Hypothalamus (tissue), 51 donors: ENCODE results near the gene TSC22D3.

ENCODE experiments used
- DNase-seq, 51 donors: peaks; one replicate each; lab custom pipeline; 2025; lab: John Stamatoyannopoulos, UW

TSC22D3 gene

GRCh38 chrX:107713543-107714205 is 61.9 kb downstream of the TSC22D3 start:
- DNase-seq = peak in 2 of 51 donors; percentile 1 to 10

- DNase-seq = peak in 1 of 51 donors; percentile 4
Observed at GRCh38 chrX:107713203-107713542, 62.4 kb downstream of the TSC22D3 start.

- peak in 1 of 51 donors; percentile 0 for DNase-seq
Observed at GRCh38 chrX:107712231-107713202, 63.1 kb downstream of the TSC22D3 start.

- DNase-seq = no peak
Observed at GRCh38 chrX:107711521-107712181, 63.9 kb downstream of the TSC22D3 start.

- DNase-seq = peak in 1 of 51 donors; percentile 1
Observed at GRCh38 chrX:107710617-107711391, 64.8 kb downstream of the TSC22D3 start.

GRCh38 chrX:107709266-107709806 is 66.3 kb downstream of the TSC22D3 start:
- DNase-seq = no peak

GRCh38 chrX:107708762-107709161 is 66.8 kb downstream of the TSC22D3 start:
- no peak for DNase-seq

- DNase-seq = no peak
Observed at GRCh38 chrX:107707866-107708265, 67.7 kb downstream of the TSC22D3 start.

GRCh38 chrX:107706309-107706708 is 69.3 kb downstream of the TSC22D3 start:
- no peak for DNase-seq

- no peak for DNase-seq
Observed at GRCh38 chrX:107704587-107704986, 71.0 kb downstream of the TSC22D3 start.

- DNase-seq = no peak
Observed at GRCh38 chrX:107704181-107704580, 71.4 kb downstream of the TSC22D3 start.

GRCh38 chrX:107701493-107702121 is 74.0 kb downstream of the TSC22D3 start:
- DNase-seq = no peak

GRCh38 chrX:107700790-107701189 is 74.8 kb downstream of the TSC22D3 start:
- DNase-seq = no peak

GRCh38 chrX:107700317-107700774 is 75.2 kb downstream of the TSC22D3 start:
- DNase-seq = peak in 7 of 51 donors; percentile 1 to 27 (median 10)

GRCh38 chrX:107699616-107700015 is 76.0 kb downstream of the TSC22D3 start:
- no peak for DNase-seq

- DNase-seq = no peak
Observed at GRCh38 chrX:107691024-107691448, 84.6 kb downstream of the TSC22D3 start.

GRCh38 chrX:107687445-107687844 is 88.1 kb downstream of the TSC22D3 start:
- DNase-seq = no peak

GRCh38 chrX:107686792-107687191 is 88.8 kb downstream of the TSC22D3 start:
- DNase-seq = no peak

GRCh38 chrX:107686026-107686425 is 89.6 kb downstream of the TSC22D3 start:
- DNase-seq = no peak
